HEK293 (cell line): ENCODE measurements around the gene CNTN4.

Experiments
- CTCF ChIA-PET: fragments of 350-600 bp; formaldehyde crosslinking; extraction: SDS; loops from one replicate; lab custom pipeline; 2021; ENCODE audit warnings: antibody characterized with exemption; lab: Yijun Ruan, JAX
- POLR2A ChIA-PET: fragments of 300-600 bp; formaldehyde crosslinking; extraction: SDS; loops from one replicate; lab custom pipeline; 2020; ENCODE audit warnings: antibody characterized with exemption, inconsistent platforms; lab: Yijun Ruan, JAX
- H3K27ac ChIP-seq: fragments of 200-500 bp; sonication (Bioruptor generic); 2 replicates; pipeline ENCODE4 v1.5.1; 2014; ENCODE audit warnings: low read depth, low read length, control low read depth, inconsistent platforms; ENCODE audit errors: extremely low read depth
- H3K36me3 ChIP-seq, 2 experiments: fragments of 200-500 bp in 1 of 2; sonication (Bioruptor generic) in 1 of 2; 1 replicate in 1 of 2; 2 replicates in 1 of 2; pipeline ENCODE4 v1.5.1; 2014 to 2017; ENCODE audit warnings: inconsistent platforms in 2 of 2, low read length in 2 of 2; ENCODE audit not compliant: control insufficient read depth in 2 of 2, insufficient read depth in 1 of 2
- H3K4me1 ChIP-seq: fragments of 200-500 bp; sonication (Bioruptor generic); 2 replicates; pipeline ENCODE4 v1.5.1; 2014; ENCODE audit warnings: mild to moderate bottlenecking, low read length, inconsistent platforms; ENCODE audit not compliant: control insufficient read depth, insufficient read depth
- H3K4me3 ChIP-seq: 2 replicates; pipeline ENCODE4 v1.5.1; 2011; ENCODE audit warnings: low read depth, mild to moderate bottlenecking, control low read depth, low read length, moderate library complexity
- H3K9me3 ChIP-seq: fragments of 200-500 bp; sonication (Bioruptor generic); 2 replicates; pipeline ENCODE4 v1.5.1; 2014; ENCODE audit warnings: low read depth, low read length, inconsistent platforms; ENCODE audit not compliant: control insufficient read depth, insufficient read depth
- AEBP2 ChIP-seq: fragments of 450-650 bp; formaldehyde crosslinking; IDR thresholded peaks from 2 replicates; pipeline ENCODE4 v1.5.1; 2016; ENCODE audit warnings: missing biosample characterization, missing genetic modification characterization, borderline replicate concordance
- FEZF1 ChIP-seq: fragments of 450-650 bp; formaldehyde crosslinking; IDR thresholded peaks from 2 replicates; pipeline ENCODE4 v1.5.1; 2016; ENCODE audit warnings: missing biosample characterization, missing genetic modification characterization
- HOXA7 ChIP-seq: sonication (generic); formaldehyde crosslinking; IDR thresholded peaks from 2 replicates; pipeline ENCODE4 v1.8.1; 2022; ENCODE audit warnings: missing genetic modification reagents, borderline replicate concordance
- HOXC10 ChIP-seq: sonication (generic); formaldehyde crosslinking; IDR thresholded peaks from 2 replicates; pipeline ENCODE4 v1.8.1; 2023; ENCODE audit warnings: mild to moderate bottlenecking, missing genetic modification reagents
- RBAK ChIP-seq: fragments of 450-650 bp; formaldehyde crosslinking; IDR thresholded peaks from 2 replicates; pipeline ENCODE4 v1.5.1; 2016; ENCODE audit warnings: missing biosample characterization, missing genetic modification characterization
- REPIN1 ChIP-seq: fragments of 450-650 bp; formaldehyde crosslinking; IDR thresholded peaks from 2 replicates; pipeline ENCODE4 v1.5.1; 2017; ENCODE audit warnings: missing biosample characterization, missing genetic modification characterization, low read depth
- ZBTB17 ChIP-seq: fragments of 450-650 bp; formaldehyde crosslinking; IDR thresholded peaks from 2 replicates; pipeline ENCODE4 v1.5.1; 2016; ENCODE audit warnings: missing biosample characterization, missing genetic modification characterization
- ZFP41 ChIP-seq: fragments of 450-650 bp; formaldehyde crosslinking; IDR thresholded peaks from 2 replicates; pipeline ENCODE4 v1.5.1; 2016; ENCODE audit warnings: missing biosample characterization, missing genetic modification characterization, borderline replicate concordance
- ZNF133 ChIP-seq: fragments of 450-650 bp; formaldehyde crosslinking; IDR thresholded peaks from 2 replicates; pipeline ENCODE4 v1.5.1; 2016; ENCODE audit warnings: missing biosample characterization, missing genetic modification characterization
- ZNF23 ChIP-seq: fragments of 450-650 bp; formaldehyde crosslinking; IDR thresholded peaks from 2 replicates; pipeline ENCODE4 v1.5.1; 2016; ENCODE audit warnings: missing biosample characterization, missing genetic modification characterization, borderline replicate concordance
- ZNF239 ChIP-seq: fragments of 450-650 bp; formaldehyde crosslinking; IDR thresholded peaks from 2 replicates; pipeline ENCODE4 v1.5.1; 2016; ENCODE audit warnings: missing biosample characterization, missing genetic modification characterization
- ZNF416 ChIP-seq: fragments of 450-650 bp; formaldehyde crosslinking; IDR thresholded peaks from 2 replicates; pipeline ENCODE4 v1.5.1; 2016; ENCODE audit warnings: missing biosample characterization, missing genetic modification characterization
- ZNF530 ChIP-seq: fragments of 450-650 bp; formaldehyde crosslinking; IDR thresholded peaks from 2 replicates; pipeline ENCODE4 v1.5.1; 2016; ENCODE audit warnings: low read depth, missing biosample characterization, missing genetic modification characterization
- ZNF548 ChIP-seq: fragments of 450-650 bp; formaldehyde crosslinking; IDR thresholded peaks from 2 replicates; pipeline ENCODE4 v1.5.1; 2016; ENCODE audit warnings: missing biosample characterization, missing genetic modification characterization
- ZNF549 ChIP-seq: fragments of 450-650 bp; IDR thresholded peaks from 2 replicates; pipeline ENCODE4 v1.5.1; 2018; ENCODE audit warnings: missing biosample characterization, missing genetic modification characterization, mild to moderate bottlenecking, inconsistent platforms, moderate library complexity
- ZNF600 ChIP-seq: fragments of 450-650 bp; formaldehyde crosslinking; IDR thresholded peaks from 2 replicates; pipeline ENCODE4 v1.5.1; 2016; ENCODE audit warnings: missing biosample characterization, missing genetic modification characterization
- ZNF660 ChIP-seq: fragments of 450-650 bp; IDR thresholded peaks from 2 replicates; pipeline ENCODE4 v1.5.1; 2018; ENCODE audit warnings: missing biosample characterization, mild to moderate bottlenecking, missing genetic modification characterization
- ZNF785 ChIP-seq: fragments of 450-650 bp; formaldehyde crosslinking; IDR thresholded peaks from 2 replicates; pipeline ENCODE4 v1.5.1; 2016; ENCODE audit warnings: missing biosample characterization, missing genetic modification characterization

CNTN4 gene

DNA sequence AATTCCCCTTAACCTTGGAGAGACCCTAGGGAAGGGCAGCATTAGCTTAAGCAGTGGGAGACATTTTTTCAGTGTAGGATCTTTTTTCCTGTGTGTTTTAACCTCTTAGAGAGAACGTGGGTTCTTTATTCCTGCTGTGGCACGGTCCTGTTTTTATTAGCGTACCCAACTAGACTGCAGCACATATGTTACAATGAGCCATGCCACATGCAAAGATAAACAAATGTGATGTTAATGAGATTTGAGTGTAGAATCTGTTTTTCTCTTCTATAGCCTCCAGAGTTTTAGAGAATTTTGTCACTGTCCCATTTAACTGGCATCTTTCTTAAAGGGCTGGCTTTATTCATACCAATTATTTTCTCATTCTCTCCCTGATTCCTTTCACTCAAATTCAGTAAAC lies 347.5 kb downstream of the CNTN4 start:
- Histone ChIP-seq H3K4me3 (no peak overlapping the region), H3K27ac (no peak overlapping the region), H3K9me3 (no peaks in the 10 kb centered on the region), H3K4me1 (peaks cover 4% of the 10 kb centered on the region; the same call in 1 of the 2 replicates), H3K36me3 (no peaks in the 10 kb centered on the region)
- ChIA-PET POLR2A (no interaction called here), CTCF (no interaction called here)
- TF ChIP-seq ZNF600 (tag by site-specific recombination): no peak
- no peak for TF ChIP-seq ZNF785 (tag by site-specific recombination)
- TF ChIP-seq ZNF239 (tag by site-specific recombination): no peak
- TF ChIP-seq FEZF1 (tag by site-specific recombination): no peak
- TF ChIP-seq ZBTB17 (tag by site-specific recombination): no peak
- TF ChIP-seq ZNF548 (tag by site-specific recombination): no peak
- TF ChIP-seq REPIN1: no peak
- no peak for TF ChIP-seq ZNF133
- TF ChIP-seq ZNF549 (tag by site-specific recombination): no peak

DNA sequence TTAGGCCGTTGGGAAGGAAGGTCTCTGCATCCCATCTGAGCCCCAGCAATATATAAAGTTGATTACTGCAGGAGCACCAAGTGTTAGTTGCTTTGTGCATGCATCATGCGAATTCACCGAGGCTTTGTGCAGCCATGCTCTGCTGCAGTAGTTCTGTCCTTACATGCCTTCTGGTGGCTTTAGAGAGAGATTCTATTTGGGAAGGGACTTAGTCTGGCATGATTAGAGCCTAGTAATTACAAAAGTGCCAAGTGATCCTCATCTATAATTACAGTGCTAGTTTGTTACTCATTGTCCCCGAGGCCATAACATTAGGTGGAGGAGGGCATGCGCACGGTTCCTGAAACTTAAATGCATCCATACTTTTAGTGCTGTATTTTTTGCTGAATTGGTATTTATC lies 353.6 kb downstream of the CNTN4 start:
- no peak overlapping the region for H3K27ac ChIP-seq
- H3K4me3 ChIP-seq: no peak overlapping the region
- H3K9me3 ChIP-seq: no peaks in the 10 kb centered on the region
- ChIA-PET POLR2A (no interaction called here), CTCF (no interaction called here)
- no peaks in the 10 kb centered on the region for H3K36me3 ChIP-seq
- H3K4me1 ChIP-seq: no peaks in the 10 kb centered on the region
- TF ChIP-seq HOXC10 (CRISPR knock-in tag): no peak
- no peak for TF ChIP-seq RBAK (tag by site-specific recombination)
- TF ChIP-seq ZNF530 (tag by site-specific recombination): no peak
- no peak for TF ChIP-seq HOXA7 (CRISPR knock-in tag)
- no peak for TF ChIP-seq AEBP2 (tag by site-specific recombination)

- ChIA-PET POLR2A (no interaction called here), CTCF (interaction anchor here (0.5 to 0.9 kb wide), 2 partner anchors 9 to 1059 kb away, joined by 3 read pairs; no protein-coding TSS in a partner anchor)
- Histone ChIP-seq H3K4me1 (no peaks in the 10 kb centered on the region), H3K9me3 (no peaks in the 10 kb centered on the region), H3K4me3 (no peak overlapping the region), H3K27ac (no peak overlapping the region), H3K36me3 (no peaks in the 10 kb centered on the region)
- TF ChIP-seq ZNF660: no peak
- no peak for TF ChIP-seq ZNF23 (tag by site-specific recombination)
- no peak for TF ChIP-seq ZFP41 (tag by site-specific recombination)
Observed at GRCh38 chr3:2454865-2455264, 356.2 kb downstream of the CNTN4 start.

- TF ChIP-seq ZNF416 (tag by site-specific recombination): no peak
Observed at GRCh38 chr3:2456788-2457187, 358.1 kb downstream of the CNTN4 start.

More at GRCh38 chr3:2456788-2457187, 358.1 kb downstream of the CNTN4 start:
- no peak overlapping the region for H3K4me3 ChIP-seq
- H3K4me1 ChIP-seq: no peaks in the 10 kb centered on the region
- ChIA-PET POLR2A (no interaction called here), CTCF (no interaction called here)
- no peak overlapping the region for H3K27ac ChIP-seq
- no peaks in the 10 kb centered on the region for H3K36me3 ChIP-seq
- no peaks in the 10 kb centered on the region for H3K9me3 ChIP-seq
